ENCODE results near the gene SEC61A1.
A peak's percentile ranks its signal among the peaks of the same experiment; 100 is the strongest.

Gene SEC61A1

DNA sequence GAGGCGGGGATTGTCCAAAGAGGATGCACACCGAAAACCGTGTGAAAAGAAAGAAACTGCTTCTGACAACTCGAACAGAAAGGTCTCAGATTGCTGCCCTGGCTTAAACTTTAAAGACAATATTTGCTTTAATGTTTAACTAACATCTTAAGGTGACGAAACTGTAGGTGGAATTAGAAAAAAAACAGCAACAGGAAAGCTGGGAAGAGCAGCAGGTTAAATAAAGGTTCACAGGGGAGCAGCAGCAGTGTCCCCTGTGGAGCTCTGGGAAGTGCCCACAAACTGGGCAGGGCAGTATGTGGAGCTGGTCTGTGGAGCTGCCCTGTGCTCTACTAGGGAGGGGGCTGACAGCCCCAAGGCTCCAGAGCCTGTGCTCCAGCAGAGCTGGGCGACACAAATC is 46.0 kb downstream of the SEC61A1 start:
- H3K4me1 ChIP-seq (ENCODE audit: insufficient read depth, low read length), result peaks cover 35% of the 10 kb centered on the region
- H3K36me3 ChIP-seq (ENCODE audit: insufficient read depth, low read depth, low read length), result peaks cover 93% of the 10 kb centered on the region
- no peaks in the 10 kb centered on the region for H3K9me3 ChIP-seq (ENCODE audit: insufficient read depth, low read depth, low read length)
- H3K27me3 ChIP-seq (ENCODE audit: insufficient read depth, low read length), result no peaks in the 10 kb centered on the region
- H3K27ac ChIP-seq (ENCODE audit: low read length), result no peak overlapping the region
- H3K9ac ChIP-seq (ENCODE audit: low read depth, low read length), result peak overlapping the region; percentile 4; the same call in 1 of the 2 replicates
- H3K4me3 ChIP-seq (ENCODE audit: low read length), result no peak overlapping the region

DNA sequence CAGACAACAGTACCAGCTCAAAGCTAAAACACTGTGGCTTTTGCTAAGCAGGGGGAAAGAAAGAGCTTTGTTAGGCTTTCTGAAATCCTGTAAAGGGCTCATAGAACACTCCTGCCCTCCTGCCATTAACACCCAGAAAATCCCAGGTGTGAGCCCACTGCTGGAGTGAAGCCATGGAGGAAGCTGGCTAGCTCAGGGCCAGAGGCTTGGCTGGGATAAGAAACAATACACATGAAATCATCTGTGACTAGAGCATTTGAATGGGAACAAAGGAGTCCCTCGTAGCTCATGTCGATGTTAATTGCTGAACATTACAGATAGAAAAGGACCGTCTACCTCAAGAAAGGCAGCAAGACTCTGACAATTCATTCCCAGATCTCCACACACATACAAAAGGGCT is 47.9 kb downstream of the SEC61A1 start:
- Histone ChIP-seq H3K9ac (ENCODE audit: low read depth, low read length) (no peak overlapping the region), H3K4me1 (ENCODE audit: insufficient read depth, low read length) (peaks cover 32% of the 10 kb centered on the region), H3K27me3 (ENCODE audit: insufficient read depth, low read length) (no peaks in the 10 kb centered on the region), H3K27ac (ENCODE audit: low read length) (no peak overlapping the region), H3K36me3 (ENCODE audit: insufficient read depth, low read depth, low read length) (peaks cover 92% of the 10 kb centered on the region), H3K4me3 (ENCODE audit: low read length) (no peak overlapping the region), H3K9me3 (ENCODE audit: insufficient read depth, low read depth, low read length) (no peaks in the 10 kb centered on the region)

DNA sequence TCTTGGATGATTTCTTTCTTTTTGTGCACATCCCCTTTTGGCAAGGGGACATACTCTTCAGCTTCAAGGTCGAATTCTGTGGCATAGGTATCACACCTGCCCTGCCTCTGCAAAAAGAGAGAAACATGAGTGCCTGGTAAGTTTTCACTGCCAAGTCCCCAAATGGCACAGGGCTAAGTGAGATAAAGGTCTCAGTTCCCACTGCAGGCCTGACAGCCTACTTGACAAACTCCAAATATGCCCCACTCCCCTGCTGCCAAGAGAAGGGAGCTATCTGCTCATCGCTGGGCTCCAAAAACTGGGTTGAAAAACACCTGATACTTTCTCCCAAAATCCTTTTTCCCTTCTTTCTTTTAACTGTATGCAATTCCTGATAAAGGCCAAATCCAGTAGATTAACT is 48.4 kb downstream of the SEC61A1 start:
- Histone ChIP-seq H3K27me3 (ENCODE audit: insufficient read depth, low read length) (no peaks in the 10 kb centered on the region), H3K36me3 (ENCODE audit: insufficient read depth, low read depth, low read length) (peaks cover 96% of the 10 kb centered on the region), H3K27ac (ENCODE audit: low read length) (no peak overlapping the region), H3K9ac (ENCODE audit: low read depth, low read length) (no peak overlapping the region), H3K4me3 (ENCODE audit: low read length) (no peak overlapping the region), H3K9me3 (ENCODE audit: insufficient read depth, low read depth, low read length) (no peaks in the 10 kb centered on the region), H3K4me1 (ENCODE audit: insufficient read depth, low read length) (peaks cover 28% of the 10 kb centered on the region)

DNA sequence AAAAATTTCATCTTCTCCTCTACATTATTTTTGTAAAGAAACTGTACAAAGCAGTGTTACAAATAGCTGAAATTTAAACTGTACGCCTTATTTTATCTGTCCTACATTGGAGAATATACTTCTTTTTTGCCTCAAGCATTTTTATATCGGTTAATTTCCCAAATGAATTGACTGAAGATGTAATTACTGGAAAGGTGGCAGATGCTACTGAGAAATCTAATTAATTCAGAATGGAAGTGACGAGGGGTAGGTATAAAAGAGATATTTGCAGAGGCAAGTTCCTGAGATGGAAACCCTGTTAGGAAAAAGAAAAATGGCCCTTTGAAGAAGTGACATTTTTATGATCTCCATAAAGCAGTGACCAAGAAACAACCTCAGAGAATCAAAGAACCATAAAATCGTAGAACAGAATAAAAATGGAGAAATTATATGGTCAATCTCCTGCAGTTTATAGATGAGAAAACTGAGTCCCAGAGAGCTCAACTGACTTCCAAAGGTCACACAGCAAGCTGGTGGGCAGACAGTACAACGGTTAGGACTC is 51.0 kb downstream of the SEC61A1 start:
- Histone ChIP-seq H3K9ac (ENCODE audit: low read depth, low read length) (no peak overlapping the region), H3K4me1 (ENCODE audit: insufficient read depth, low read length) (peaks cover 17% of the 10 kb centered on the region), H3K4me3 (ENCODE audit: low read length) (no peak overlapping the region), H3K27me3 (ENCODE audit: insufficient read depth, low read length) (no peaks in the 10 kb centered on the region), H3K27ac (ENCODE audit: low read length) (no peak overlapping the region), H3K36me3 (ENCODE audit: insufficient read depth, low read depth, low read length) (peaks cover 94% of the 10 kb centered on the region), H3K9me3 (ENCODE audit: insufficient read depth, low read depth, low read length) (no peaks in the 10 kb centered on the region)

DNA sequence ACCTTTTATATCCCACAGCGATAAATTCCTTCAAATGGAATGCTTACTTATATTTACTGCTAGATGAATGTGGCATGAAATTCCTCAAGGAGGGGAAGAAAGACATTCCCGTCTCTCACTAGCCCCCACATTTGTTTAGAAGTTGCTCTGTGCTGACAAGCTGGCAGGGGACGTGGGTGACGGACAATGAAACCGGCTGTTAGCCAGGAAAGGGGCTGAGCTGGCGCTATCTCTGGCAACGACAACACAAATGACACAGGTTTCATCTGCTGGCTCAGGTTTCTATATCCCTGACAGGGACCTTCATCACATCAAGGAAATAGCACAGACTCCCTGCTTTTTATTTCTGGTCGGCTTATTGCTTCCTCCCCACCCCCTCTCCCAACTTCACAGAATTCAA is 55.6 kb downstream of the SEC61A1 start:
- Histone ChIP-seq H3K9ac (ENCODE audit: low read depth, low read length) (no peak overlapping the region), H3K4me3 (ENCODE audit: low read length) (no peak overlapping the region), H3K27ac (ENCODE audit: low read length) (no peak overlapping the region), H3K9me3 (ENCODE audit: insufficient read depth, low read depth, low read length) (no peaks in the 10 kb centered on the region), H3K4me1 (ENCODE audit: insufficient read depth, low read length) (no peaks in the 10 kb centered on the region), H3K36me3 (ENCODE audit: insufficient read depth, low read depth, low read length) (peaks cover 87% of the 10 kb centered on the region), H3K27me3 (ENCODE audit: insufficient read depth, low read length) (no peaks in the 10 kb centered on the region)

DNA sequence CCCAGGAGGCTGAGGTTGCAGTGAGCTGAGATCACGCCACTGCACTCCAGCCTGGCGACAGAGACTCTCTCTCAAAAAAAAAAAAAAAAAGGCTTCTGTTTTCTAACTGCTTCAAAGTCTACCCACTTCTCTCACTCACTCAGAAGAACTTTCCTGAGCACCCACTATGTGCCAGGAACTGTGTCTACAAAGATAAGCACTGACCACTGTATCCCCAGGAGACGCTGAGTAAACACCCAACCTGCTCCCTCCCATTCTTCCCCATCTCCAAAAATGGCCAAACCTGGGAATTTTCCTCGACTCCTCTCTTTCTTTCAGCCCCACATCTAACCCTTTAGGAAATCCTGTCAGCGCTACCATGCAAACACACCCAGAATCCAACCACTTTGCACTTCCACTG is 58.9 kb downstream of the SEC61A1 start:
- H3K27ac ChIP-seq (ENCODE audit: low read length), result no peak overlapping the region
- no peaks in the 10 kb centered on the region for H3K9me3 ChIP-seq (ENCODE audit: insufficient read depth, low read depth, low read length)
- H3K9ac ChIP-seq (ENCODE audit: low read depth, low read length), result no peak overlapping the region
- H3K27me3 ChIP-seq (ENCODE audit: insufficient read depth, low read length), result no peaks in the 10 kb centered on the region
- no peak overlapping the region for H3K4me3 ChIP-seq (ENCODE audit: low read length)
- no peaks in the 10 kb centered on the region for H3K4me1 ChIP-seq (ENCODE audit: insufficient read depth, low read length)
- peaks cover 87% of the 10 kb centered on the region for H3K36me3 ChIP-seq (ENCODE audit: insufficient read depth, low read depth, low read length)

DNA sequence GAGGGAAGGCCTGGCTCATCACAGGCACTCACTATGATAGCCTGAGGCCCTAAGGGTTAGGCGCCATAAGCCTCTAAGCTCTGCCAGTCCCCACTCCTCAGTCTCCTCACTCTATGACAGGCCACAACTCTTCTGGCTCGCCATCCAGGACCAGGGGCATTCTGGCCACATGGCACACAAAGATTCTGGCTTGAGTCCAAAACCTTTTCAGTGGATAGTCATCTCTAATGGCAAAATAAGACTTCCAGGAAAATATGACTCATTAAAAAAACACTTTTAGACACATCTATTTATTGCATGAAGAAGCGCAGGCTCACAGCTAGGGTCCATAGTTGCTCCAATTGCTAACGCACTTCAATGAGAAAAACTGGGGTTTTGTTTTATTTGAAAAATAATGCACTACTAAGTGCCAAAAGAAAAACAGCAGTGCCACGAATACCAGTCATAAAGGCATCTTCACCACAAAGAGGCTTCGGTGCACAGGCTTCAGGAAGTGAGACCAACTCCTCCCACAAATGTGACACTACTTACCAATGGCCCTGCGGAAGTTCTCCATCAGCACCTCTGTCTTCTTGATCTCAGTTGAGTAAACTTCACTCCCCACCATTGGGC is 60.2 kb downstream of the SEC61A1 start:
- Histone ChIP-seq H3K36me3 (ENCODE audit: insufficient read depth, low read depth, low read length) (peaks cover 87% of the 10 kb centered on the region), H3K9me3 (ENCODE audit: insufficient read depth, low read depth, low read length) (no peaks in the 10 kb centered on the region), H3K27ac (ENCODE audit: low read length) (no peak overlapping the region), H3K4me1 (ENCODE audit: insufficient read depth, low read length) (no peaks in the 10 kb centered on the region), H3K9ac (ENCODE audit: low read depth, low read length) (no peak overlapping the region), H3K27me3 (ENCODE audit: insufficient read depth, low read length) (no peaks in the 10 kb centered on the region), H3K4me3 (ENCODE audit: low read length) (no peak overlapping the region)

DNA sequence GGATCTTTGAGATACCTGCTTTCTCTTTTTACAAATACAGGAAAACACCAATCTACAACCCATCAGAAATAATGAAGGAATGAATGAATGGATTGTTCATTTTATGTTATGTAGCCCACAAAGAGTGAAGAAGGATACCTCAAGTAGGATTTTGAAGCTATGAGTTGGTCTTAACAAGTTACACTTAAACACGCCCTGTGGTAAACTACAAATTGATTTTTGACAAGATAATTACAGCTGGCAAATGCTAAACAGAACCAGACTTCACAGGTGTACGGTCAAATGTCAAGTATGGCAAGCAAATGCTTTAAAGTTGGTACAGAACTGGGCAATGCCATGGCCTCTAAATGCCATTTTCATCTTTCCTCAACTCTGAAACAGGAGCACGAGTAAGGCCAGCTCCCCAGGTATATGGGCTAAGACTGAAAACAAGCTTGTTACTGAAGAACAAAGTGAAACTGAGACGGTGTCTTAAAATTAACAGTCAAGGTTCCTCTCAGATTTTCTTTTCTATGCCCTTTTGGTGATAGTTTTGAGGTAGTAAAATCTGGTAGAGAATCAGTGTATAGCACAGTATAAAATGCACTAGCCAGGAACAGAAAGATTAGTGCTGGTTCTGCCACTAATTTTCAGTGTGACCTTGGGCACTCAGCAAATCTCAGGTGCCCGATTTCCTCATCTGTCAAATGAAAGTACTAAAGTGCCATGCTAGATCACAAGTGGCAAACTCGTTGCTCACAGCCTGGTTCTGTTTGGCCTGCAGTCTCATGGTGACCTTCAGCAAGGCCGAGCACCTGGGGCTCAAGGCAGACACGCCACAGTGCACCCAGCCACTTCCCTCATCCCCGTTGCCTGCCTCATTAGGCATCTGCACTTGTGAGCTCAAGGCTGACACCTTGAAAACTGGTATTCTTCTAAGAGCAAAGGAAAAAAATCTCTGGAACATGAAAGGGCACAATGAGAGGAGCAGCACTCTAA is 61.9 kb downstream of the SEC61A1 start:
- H3K9me3 ChIP-seq (ENCODE audit: insufficient read depth, low read depth, low read length), result no peaks in the 10 kb centered on the region
- H3K4me3 ChIP-seq (ENCODE audit: low read length), result no peak overlapping the region
- H3K4me1 ChIP-seq (ENCODE audit: insufficient read depth, low read length), result no peaks in the 10 kb centered on the region
- peaks cover 87% of the 10 kb centered on the region for H3K36me3 ChIP-seq (ENCODE audit: insufficient read depth, low read depth, low read length)
- H3K27me3 ChIP-seq (ENCODE audit: insufficient read depth, low read length), result no peaks in the 10 kb centered on the region
- no peak overlapping the region for H3K27ac ChIP-seq (ENCODE audit: low read length)
- no peak overlapping the region for H3K9ac ChIP-seq (ENCODE audit: low read depth, low read length)

All from iPS-20b (cell line).